Body of pancreas (tissue), 4 donors: ENCODE data around the gene ZNF26.

Source experiments
- CTCF ChIP-seq, 7 experiments: fragments of 450-650 bp in 4 of 7; fragments of 200-600 bp in 3 of 7; sonication (generic) in 3 of 7; IDR thresholded peaks; one replicate each; pipeline ENCODE4 v1.5.1; 2016 to 2019; ENCODE audit warnings: antibody characterized with exemption in 7 of 7
- POLR2A ChIP-seq, 3 donors: fragments of 450-650 bp; IDR thresholded peaks; one replicate each; pipeline ENCODE4 v1.6.1; 2016; ENCODE audit warnings: antibody characterized with exemption in 3 of 3, mild to moderate bottlenecking in 2 of 3

- TF ChIP-seq CTCF (IDR thresholded peaks at IDR 0.05) (no peak), POLR2A (IDR thresholded peaks at IDR 0.05) (no peak)
Observed at GRCh38 chr12:133038118-133038709, 52.0 kb downstream of the ZNF26 start.
